K562 (cell line): ENCODE results near the gene ANKMY1. TPM values are rescaled to one million over a fixed set of nuclear protein-coding genes. Genes with fewer than 3 reads are reported as not detected.

Source experiments
- ATAC-seq: fragments of 200-7000 bp; cut with Tn5 transposase; 3 replicates; pipeline ENCODE4 v1.9.1; 2020; ENCODE audit warnings: moderate library complexity
- BruUV-seq: library from RNA; stranded (reverse); fragments of 400-500 nt; replicated peaks from 2 replicates; lab custom pipeline; 2021; lab: Mats Ljungman, UMichigan
- CTCF ChIA-PET: fragments of 300-600 bp; formaldehyde crosslinking; extraction: SDS; loops from one replicate; lab custom pipeline; 2021; ENCODE audit warnings: low intra/inter-chr PET ratio; lab: Yijun Ruan, JAX
- POLR2A ChIA-PET: fragments of 300-600, 350-650 bp; sonication (Branson Sonifier 250); formaldehyde crosslinking; extraction: SDS; loops from one replicate; lab custom pipeline; 2021; ENCODE audit warnings: antibody characterized with exemption, inconsistent platforms; lab: Yijun Ruan, JAX
- DNase-seq, 4 experiments: peaks; one replicate each; pipeline versions ENCODE4 v3.0.0 to v3.0.0-alpha.2; 2011 to 2018; ENCODE audit warnings: low spot score in 3 of 4, mixed read lengths in 3 of 4; ENCODE audit errors: extremely low read depth in 1 of 4
- FAIRE-seq: peaks from 2 replicates; lab custom pipeline; 2011; peaks lifted over from hg19 to GRCh38; lab: Jason Lieb, UNC
- H2AFZ ChIP-seq: 2 replicates; pipeline ENCODE4 v1.6.0; 2011; ENCODE audit warnings: low read depth, low read length, control low read depth, inconsistent platforms
- H3K27ac ChIP-seq: fragments of 200-600 bp; 3 replicates; pipeline ENCODE4 v1.8.0; 2011; ENCODE audit warnings: low read depth, mild to moderate bottlenecking, control low read depth, inconsistent platforms, low read length, moderate library complexity, mixed read lengths; ENCODE audit errors: extremely low read depth
- H3K27me3 ChIP-seq, 2 experiments: fragments of 300-600 bp in 1 of 2; 2 replicates in 1 of 2; 3 replicates in 1 of 2; pipeline versions ENCODE4 v1.6.0 to v1.8.0; 2011; ENCODE audit warnings: inconsistent platforms in 2 of 2, low read length in 2 of 2, mild to moderate bottlenecking in 1 of 2, mixed read lengths in 1 of 2, moderate library complexity in 1 of 2; ENCODE audit not compliant: control insufficient read depth in 2 of 2, insufficient read depth in 2 of 2
- H3K36me3 ChIP-seq: fragments of 300-600 bp; 3 replicates; pipeline ENCODE4 v1.8.0; 2011; ENCODE audit warnings: mild to moderate bottlenecking, low read length, inconsistent platforms; ENCODE audit not compliant: control insufficient read depth, insufficient read depth
- H3K4me1 ChIP-seq, 2 experiments: fragments of 200-600 bp in 1 of 2; replicated peaks in 1 of 2; 2 replicates in 1 of 2; 3 replicates in 1 of 2; pipeline versions ENCODE4 v1.5.1 to v1.8.0; 2011; ENCODE audit warnings: inconsistent platforms in 2 of 2, low read length in 2 of 2, mild to moderate bottlenecking in 1 of 2, mixed read lengths in 1 of 2, moderate library complexity in 1 of 2; ENCODE audit not compliant: control insufficient read depth in 2 of 2, insufficient read depth in 2 of 2
- H3K4me2 ChIP-seq: 2 replicates; pipeline ENCODE4 v1.6.1; 2011; ENCODE audit warnings: low read length, control low read depth, inconsistent platforms, mixed read lengths; ENCODE audit not compliant: insufficient read depth
- H3K4me3 ChIP-seq: fragments of 200-600 bp; sonication (generic), shearing (Covaris generic); 2 replicates; pipeline ENCODE4 v1.5.1; 2016; ENCODE audit warnings: control low read depth, inconsistent platforms
- H3K79me2 ChIP-seq: fragments of 200-600 bp; 3 replicates; pipeline ENCODE4 v1.8.0; 2011; ENCODE audit warnings: low read length, inconsistent platforms; ENCODE audit not compliant: control insufficient read depth, insufficient read depth
- H3K9ac ChIP-seq, 2 experiments: 2 replicates each; pipeline versions ENCODE4 v1.6.0 to v1.6.1; 2011; ENCODE audit warnings: low read depth in 2 of 2, low read length in 2 of 2, control low read depth in 1 of 2, inconsistent platforms in 1 of 2, mild to moderate bottlenecking in 1 of 2, mixed read lengths in 1 of 2; ENCODE audit not compliant: insufficient read depth in 1 of 2
- H3K9me1 ChIP-seq: one replicate; pipeline ENCODE4 v1.6.0; 2011; ENCODE audit warnings: inconsistent platforms, mild to moderate bottlenecking, low read length, moderate library complexity; ENCODE audit not compliant: control insufficient read depth, insufficient read depth
- H3K9me3 ChIP-seq: replicated peaks from 2 replicates; pipeline ENCODE4 v1.5.1; 2011; ENCODE audit warnings: low read depth, low read length, inconsistent platforms; ENCODE audit not compliant: control insufficient read depth, insufficient read depth
- H4K20me1 ChIP-seq: replicated peaks from 2 replicates; pipeline ENCODE4 v1.6.1; 2011; ENCODE audit warnings: low read length, inconsistent platforms, mixed read lengths; ENCODE audit not compliant: control insufficient read depth, insufficient read depth
- BRD9 ChIP-seq: fragments of 450-650 bp; IDR thresholded peaks from 2 replicates; pipeline ENCODE4 v1.6.1; 2018; ENCODE audit warnings: low read depth; ENCODE audit not compliant: partially characterized antibody
- CTBP1 ChIP-seq: fragments of 450-650 bp; IDR thresholded peaks from 2 replicates; pipeline ENCODE4 v1.6.1; 2016; ENCODE audit warnings: borderline replicate concordance
- DACH1 ChIP-seq: fragments of 450-650 bp; IDR thresholded peaks from 2 replicates; pipeline ENCODE4 v1.6.1; 2018; ENCODE audit not compliant: partially characterized antibody
- DNMT1 ChIP-seq: fragments of 450-650 bp; IDR thresholded peaks from 2 replicates; pipeline ENCODE4 v1.6.1; 2016; ENCODE audit warnings: antibody characterized with exemption, mild to moderate bottlenecking
- ETV1 ChIP-seq: fragments of 450-650 bp; conservative IDR thresholded peaks from 2 replicates; pipeline ENCODE4 v1.6.1; 2016; ENCODE audit warnings: missing genetic modification characterization, control low read depth, low read depth, missing compliant biosample characterization
- JUN ChIP-seq, 2 experiments: sonication (generic) in 1 of 2; formaldehyde crosslinking in 1 of 2; IDR thresholded peaks; 2 replicates each; pipeline versions ENCODE4 v1.6.1 to v1.8.0; 2012 to 2022; ENCODE audit warnings: borderline replicate concordance in 2 of 2, mild to moderate bottlenecking in 2 of 2, improper control_type of control experiment in 1 of 2, low read depth in 1 of 2, low read length in 1 of 2, missing genetic modification reagents in 1 of 2
- LCOR ChIP-seq: sonication (generic); formaldehyde crosslinking; IDR thresholded peaks from 2 replicates; pipeline ENCODE4 v1.8.0; 2022; ENCODE audit warnings: mild to moderate bottlenecking, missing genetic modification reagents
- TCFL5 ChIP-seq: fragments of 250-450 bp; sonication (Bioruptor Pico); conservative IDR thresholded peaks from 2 replicates; pipeline ENCODE4 v1.6.1; 2021; ENCODE audit warnings: mild to moderate bottlenecking, moderate library complexity, matching md5 sums
- ZBTB49 ChIP-seq: sonication (generic); formaldehyde crosslinking; IDR thresholded peaks from 2 replicates; pipeline ENCODE4 v1.8.0; 2022; ENCODE audit warnings: missing genetic modification reagents, mild to moderate bottlenecking, borderline replicate concordance
- ZSCAN32 ChIP-seq: fragments of 450-650 bp; formaldehyde crosslinking; IDR thresholded peaks from 2 replicates; pipeline ENCODE4 v1.4.0; 2020; ENCODE audit warnings: mild to moderate bottlenecking, moderate library complexity
- WGBS: fragments of 100-300 bp; shearing (Covaris generic); methylation state at CpG from one replicate; pipeline ENCODE4 v1.1.6; 2016; ENCODE audit warnings: low coverage, mixed read lengths; ENCODE audit not compliant: insufficient coverage; ENCODE audit errors: missing lambda C conversion rate; 5-methylcytosine and 5-hydroxymethylcytosine counted together
- in situ Hi-C: fragments of 300-500 bp; cut with MboI; formaldehyde crosslinking; loops from 4 replicates; pipeline ENCODE4 v1.15.0; 2018; ENCODE audit warnings: inconsistent platforms, mixed read lengths
- intact Hi-C: fragments of 100-400 bp; cut with micrococcal nuclease; formaldehyde crosslinking; loops from 2 replicates; pipeline ENCODE4 v1.14.2; 2022
- polyA plus RNA-seq, 8 experiments: library from polyadenylated mRNA; depleted of rRNA in 4 of 8; stranded (reverse) in 5 of 8; unstranded in 3 of 8; fragments of >200 nt; fragmentation: Nextera tagmentation in 2 of 8; fragmentation: Illumina TruSeq in 1 of 8; extraction: Ambion mirVana in 2 of 8; extraction: Trizol in 1 of 8; gene quantifications; 2 replicates each; pipeline versions ENCODE4 v1.2.1 to v1.2.3, GENCODE V29; 2011 to 2014; ENCODE audit warnings: inconsistent platforms in 1 of 8, missing spikeins in 1 of 8
- total RNA-seq, 7 experiments: library from RNA; depleted of rRNA in 6 of 7; stranded (reverse); fragments of >200 nt in 6 of 7; fragmentation: Illumina TruSeq in 2 of 7; extraction: Trizol in 2 of 7; gene quantifications; 2 replicates each; pipeline versions ENCODE4 v1.2.1 to v1.2.3, GENCODE V29; 2011 to 2021; ENCODE audit warnings: low replicate concordance in 1 of 7
- TF ChIP-seq, protein P1 (sequence below): sonication (generic); formaldehyde crosslinking; IDR thresholded peaks from 2 replicates; pipeline ENCODE4 v1.8.1; 2022; ENCODE audit warnings: missing genetic modification reagents
- TF ChIP-seq, protein P2 (sequence below), 3 experiments: fragments of 200-800 bp in 1 of 3; fragments of 250-450 bp in 1 of 3; fragments of 450-650 bp in 1 of 3; sonication (Bioruptor Pico) in 1 of 3; sonication (Bioruptor generic) in 1 of 3; formaldehyde crosslinking in 1 of 3; IDR thresholded peaks; 2 replicates each; pipeline versions ENCODE4 v1.6.1 to v1.8.0; 2016 to 2022; ENCODE audit warnings: mild to moderate bottlenecking in 2 of 3, missing genetic modification characterization in 2 of 3, missing compliant biosample characterization in 1 of 3, moderate library complexity in 1 of 3

ANKMY1 gene
- total and polyA plus RNA-seq, 9 of the 15 experiments (the other 6 are each of a cell fraction or from before 2014, with no cell fraction given) = 0.75 to 15.1 (median 11.7) TPM

- Histone ChIP-seq H3K9me1 (no peaks in the 10 kb centered on the region), H3K27ac (no peak overlapping the region), H3K79me2 (no peaks in the 10 kb centered on the region), H3K4me1 (peaks cover 0 to 20% of the 10 kb centered on the region in 2 experiments; a peak in 2 of 5 replicates), H2AFZ (no peak overlapping the region), H3K9ac (no peak overlapping the region), H3K36me3 (no peaks in the 10 kb centered on the region), H3K4me3 (no peak overlapping the region), H4K20me1 (no peaks in the 10 kb centered on the region), H3K9me3 (no peaks in the 10 kb centered on the region), H3K4me2 (no peak overlapping the region), H3K27me3 (peaks cover 0 to 22% of the 10 kb centered on the region in 2 experiments; a peak in 3 of 5 replicates)
- no peak for DNase-seq
- TF ChIP-seq, protein P1, sequence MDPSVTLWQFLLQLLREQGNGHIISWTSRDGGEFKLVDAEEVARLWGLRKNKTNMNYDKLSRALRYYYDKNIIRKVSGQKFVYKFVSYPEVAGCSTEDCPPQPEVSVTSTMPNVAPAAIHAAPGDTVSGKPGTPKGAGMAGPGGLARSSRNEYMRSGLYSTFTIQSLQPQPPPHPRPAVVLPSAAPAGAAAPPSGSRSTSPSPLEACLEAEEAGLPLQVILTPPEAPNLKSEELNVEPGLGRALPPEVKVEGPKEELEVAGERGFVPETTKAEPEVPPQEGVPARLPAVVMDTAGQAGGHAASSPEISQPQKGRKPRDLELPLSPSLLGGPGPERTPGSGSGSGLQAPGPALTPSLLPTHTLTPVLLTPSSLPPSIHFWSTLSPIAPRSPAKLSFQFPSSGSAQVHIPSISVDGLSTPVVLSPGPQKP (CRISPR knock-in tag) = no peak
- TF ChIP-seq JUN (IDR thresholded peaks at IDR 0.05; ENCODE audit: borderline replicate concordance, low read depth, low read length) = no peak
- TF ChIP-seq JUN (CRISPR knock-in tag; IDR thresholded peaks at IDR 0.05; ENCODE audit: borderline replicate concordance) = no peak
- TF ChIP-seq TCFL5 (CRISPR knock-in tag) = no peak
- no peak for TF ChIP-seq ETV1
- no peak for TF ChIP-seq ZSCAN32
- TF ChIP-seq, protein P2, sequence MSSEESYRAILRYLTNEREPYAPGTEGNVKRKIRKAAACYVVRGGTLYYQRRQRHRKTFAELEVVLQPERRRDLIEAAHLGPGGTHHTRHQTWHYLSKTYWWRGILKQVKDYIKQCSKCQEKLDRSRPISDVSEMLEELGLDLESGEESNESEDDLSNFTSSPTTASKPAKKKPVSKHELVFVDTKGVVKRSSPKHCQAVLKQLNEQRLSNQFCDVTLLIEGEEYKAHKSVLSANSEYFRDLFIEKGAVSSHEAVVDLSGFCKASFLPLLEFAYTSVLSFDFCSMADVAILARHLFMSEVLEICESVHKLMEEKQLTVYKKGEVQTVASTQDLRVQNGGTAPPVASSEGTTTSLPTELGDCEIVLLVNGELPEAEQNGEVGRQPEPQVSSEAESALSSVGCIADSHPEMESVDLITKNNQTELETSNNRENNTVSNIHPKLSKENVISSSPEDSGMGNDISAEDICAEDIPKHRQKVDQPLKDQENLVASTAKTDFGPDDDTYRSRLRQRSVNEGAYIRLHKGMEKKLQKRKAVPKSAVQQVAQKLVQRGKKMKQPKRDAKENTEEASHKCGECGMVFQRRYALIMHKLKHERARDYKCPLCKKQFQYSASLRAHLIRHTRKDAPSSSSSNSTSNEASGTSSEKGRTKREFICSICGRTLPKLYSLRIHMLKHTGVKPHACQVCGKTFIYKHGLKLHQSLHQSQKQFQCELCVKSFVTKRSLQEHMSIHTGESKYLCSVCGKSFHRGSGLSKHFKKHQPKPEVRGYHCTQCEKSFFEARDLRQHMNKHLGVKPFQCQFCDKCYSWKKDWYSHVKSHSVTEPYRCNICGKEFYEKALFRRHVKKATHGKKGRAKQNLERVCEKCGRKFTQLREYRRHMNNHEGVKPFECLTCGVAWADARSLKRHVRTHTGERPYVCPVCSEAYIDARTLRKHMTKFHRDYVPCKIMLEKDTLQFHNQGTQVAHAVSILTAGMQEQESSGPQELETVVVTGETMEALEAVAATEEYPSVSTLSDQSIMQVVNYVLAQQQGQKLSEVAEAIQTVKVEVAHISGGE (CRISPR knock-in tag; IDR thresholded peaks at IDR 0.05) = no peak
- TF ChIP-seq CTBP1 = no peak
- TF ChIP-seq DNMT1 = no peak
- no peak for TF ChIP-seq DACH1
- no peak for TF ChIP-seq BRD9
- TF ChIP-seq ZBTB49 = no peak
- no peak for TF ChIP-seq LCOR (CRISPR knock-in tag)
- ATAC-seq = no peak
- intact Hi-C loops = no loop called here
- ChIA-PET CTCF (no interaction called here), POLR2A (interaction anchor here (0.6 kb wide), 1 partner anchor 112 kb away, joined by 3 read pairs; no protein-coding TSS in a partner anchor)
- WGBS = 2% methylated on average over 8 of the region's 17 CpGs
- no TSS peak for BruUV-seq
- in situ Hi-C loops = no loop called here
- FAIRE-seq = no peak
Observed at GRCh38 chr2:240461471-240462072, 96.2 kb downstream of the ANKMY1 start.
